Measurements from ENCODE around the gene PHETA2.

DNA sequence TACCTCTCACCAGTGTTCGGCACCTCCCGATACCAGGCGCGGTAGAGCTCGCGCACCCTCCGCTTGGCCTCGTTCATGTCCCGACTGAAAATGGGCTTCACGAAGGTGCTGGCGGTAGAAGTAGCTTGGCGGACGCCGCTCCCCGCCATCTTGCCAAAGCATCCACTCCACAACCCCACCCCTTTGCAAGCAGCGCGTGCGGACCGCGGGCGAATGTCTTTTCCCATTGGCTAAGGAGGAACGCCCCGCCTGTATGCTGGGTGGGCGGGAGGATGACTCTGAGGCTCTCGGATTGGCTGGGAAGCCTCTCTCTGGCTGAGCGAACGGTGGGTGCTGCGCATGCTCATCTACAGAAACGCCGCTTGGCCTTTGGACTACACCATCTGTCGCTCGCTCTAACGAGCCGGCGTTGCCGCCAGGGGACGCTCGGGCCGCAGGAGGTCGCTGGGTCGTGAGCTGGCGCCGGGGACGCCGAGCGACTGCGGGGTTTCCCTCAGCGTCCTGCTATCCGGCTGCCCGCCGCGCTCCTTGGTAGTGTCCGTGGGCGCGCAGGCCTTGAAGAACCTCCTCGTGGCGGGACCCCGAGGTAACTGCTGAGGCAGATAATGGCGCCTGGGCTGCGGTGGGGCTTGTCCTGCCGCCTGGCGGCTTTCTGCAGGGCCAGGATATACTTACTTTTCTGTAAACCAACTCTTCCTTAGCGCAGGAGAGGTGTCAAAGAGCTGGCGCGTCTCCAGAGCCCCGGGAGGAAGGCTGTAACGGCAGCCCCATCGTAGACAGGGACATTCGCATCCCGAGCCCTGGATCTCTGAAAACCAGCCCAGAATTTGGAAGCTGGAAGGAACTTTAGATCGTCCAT is 16.8 kb downstream of the PHETA2 start, which contains the start of gene NDUFA6:
- TF ChIP-seq, protein P1, sequence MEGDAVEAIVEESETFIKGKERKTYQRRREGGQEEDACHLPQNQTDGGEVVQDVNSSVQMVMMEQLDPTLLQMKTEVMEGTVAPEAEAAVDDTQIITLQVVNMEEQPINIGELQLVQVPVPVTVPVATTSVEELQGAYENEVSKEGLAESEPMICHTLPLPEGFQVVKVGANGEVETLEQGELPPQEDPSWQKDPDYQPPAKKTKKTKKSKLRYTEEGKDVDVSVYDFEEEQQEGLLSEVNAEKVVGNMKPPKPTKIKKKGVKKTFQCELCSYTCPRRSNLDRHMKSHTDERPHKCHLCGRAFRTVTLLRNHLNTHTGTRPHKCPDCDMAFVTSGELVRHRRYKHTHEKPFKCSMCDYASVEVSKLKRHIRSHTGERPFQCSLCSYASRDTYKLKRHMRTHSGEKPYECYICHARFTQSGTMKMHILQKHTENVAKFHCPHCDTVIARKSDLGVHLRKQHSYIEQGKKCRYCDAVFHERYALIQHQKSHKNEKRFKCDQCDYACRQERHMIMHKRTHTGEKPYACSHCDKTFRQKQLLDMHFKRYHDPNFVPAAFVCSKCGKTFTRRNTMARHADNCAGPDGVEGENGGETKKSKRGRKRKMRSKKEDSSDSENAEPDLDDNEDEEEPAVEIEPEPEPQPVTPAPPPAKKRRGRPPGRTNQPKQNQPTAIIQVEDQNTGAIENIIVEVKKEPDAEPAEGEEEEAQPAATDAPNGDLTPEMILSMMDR (IDR thresholded peaks at IDR 0.05) = peak; percentile 91 to 99 (median 98)
- peak; percentile 93 to 96 for TF ChIP-seq POLR2A (IDR thresholded peaks at IDR 0.05)
